A549 (cell line): ENCODE data around the gene PAQR8. TPM values are rescaled to one million over a fixed set of nuclear protein-coding genes. Genes with fewer than 3 reads are reported as not detected.
A peak's percentile ranks its signal among the peaks of the same experiment; 100 is the strongest.

Source experiments
- ATAC-seq, 2 experiments: fragments of 200-7000 bp in 1 of 2; fragments of >200 bp in 1 of 2; cut with Nextera tagmentation in 1 of 2; cut with Tn5 transposase in 1 of 2; 3 replicates each; pipeline versions ENCODE4 v1.8.0 to v1.9.1; 2018 to 2020; ENCODE audit warnings: mild to moderate bottlenecking in 1 of 2, moderate library complexity in 1 of 2
- CTCF ChIA-PET: fragments of 300-600 bp; sonication (Branson Sonifier 250); formaldehyde crosslinking; extraction: SDS; loops from one replicate; lab custom pipeline; 2021; ENCODE audit warnings: antibody characterized with exemption, inconsistent platforms; lab: Yijun Ruan, JAX
- POLR2A ChIA-PET: fragments of 350-600 bp; formaldehyde crosslinking; extraction: SDS; loops from one replicate; lab custom pipeline; 2021; ENCODE audit warnings: antibody characterized with exemption, inconsistent platforms; lab: Yijun Ruan, JAX
- DNase-seq, 2 experiments: peaks; one replicate each; pipeline versions ENCODE4 v3.0.0 to v3.0.0-alpha.2; 2011 to 2016; ENCODE audit warnings: low read depth in 1 of 2, low spot score in 1 of 2
- FAIRE-seq: peaks from 2 replicates; lab custom pipeline; 2011; peaks lifted over from hg19 to GRCh38; lab: Jason Lieb, UNC
- H3K27ac ChIP-seq, 2 experiments: fragments of >200 bp; sonication (Bioruptor Twin); formaldehyde crosslinking; 3 replicates each; pipeline ENCODE4 v1.5.1; 2016 to 2017
- H3K4me1 ChIP-seq: fragments of >200 bp; sonication (Bioruptor Twin); formaldehyde crosslinking; 3 replicates; pipeline ENCODE4 v1.6.1; 2016
- H3K4me2 ChIP-seq: fragments of >200 bp; sonication (Bioruptor Twin); formaldehyde crosslinking; 3 replicates; pipeline ENCODE4 v1.6.1; 2016
- H3K4me3 ChIP-seq: fragments of >200 bp; sonication (Bioruptor Twin); formaldehyde crosslinking; 3 replicates; pipeline ENCODE4 v1.5.1; 2016
- H3K9me3 ChIP-seq: fragments of >200 bp; sonication (Bioruptor Twin); formaldehyde crosslinking; 3 replicates; pipeline ENCODE4 v1.6.1; 2016
- BCL3 ChIP-seq: fragments of >200 bp; sonication (Bioruptor Twin); formaldehyde crosslinking; IDR thresholded peaks from 3 replicates; pipeline ENCODE4 v1.6.1; 2016
- CBX2 ChIP-seq: fragments of 200-600 bp; sonication (generic); IDR thresholded peaks from 2 replicates; pipeline ENCODE4 v1.6.1; 2016; ENCODE audit warnings: low read depth, mild to moderate bottlenecking, borderline replicate concordance
- CBX8 ChIP-seq: fragments of 200-600 bp; sonication (generic); IDR thresholded peaks from 2 replicates; pipeline ENCODE4 v1.6.1; 2016
- CHD2 ChIP-seq: fragments of 150-350 bp; IDR thresholded peaks from 2 replicates; pipeline ENCODE4 v1.6.1; 2014; ENCODE audit warnings: low read length; ENCODE audit not compliant: partially characterized antibody
- CHD4 ChIP-seq: fragments of 200-600 bp; sonication (generic); IDR thresholded peaks from 2 replicates; pipeline ENCODE4 v1.6.1; 2016; ENCODE audit warnings: antibody characterized with exemption, mild to moderate bottlenecking, borderline replicate concordance
- EHF ChIP-seq: fragments of 250-450 bp; sonication (Bioruptor Pico); IDR thresholded peaks from 2 replicates; pipeline ENCODE4 v1.5.0; 2020; ENCODE audit warnings: mild to moderate bottlenecking
- FOSB ChIP-seq: fragments of 250-450 bp; sonication (Bioruptor Pico); IDR thresholded peaks from 2 replicates; pipeline ENCODE4 v1.5.0; 2020; ENCODE audit warnings: mild to moderate bottlenecking, moderate library complexity
- FOSL2 ChIP-seq, 2 experiments: fragments of 450-650 bp in 1 of 2; fragments of >200 bp in 1 of 2; sonication (Bioruptor Twin) in 1 of 2; formaldehyde crosslinking; IDR thresholded peaks; 2 replicates each; pipeline versions ENCODE4 v1.5.0 to v1.6.1; 2016 to 2020; ENCODE audit warnings: mild to moderate bottlenecking in 1 of 2, moderate library complexity in 1 of 2
- GATA3 ChIP-seq: IDR thresholded peaks from 2 replicates; pipeline ENCODE4 v1.6.1; 2012; ENCODE audit warnings: borderline replicate concordance
- HDAC2 ChIP-seq: fragments of 200-600 bp; sonication (generic); IDR thresholded peaks from 2 replicates; pipeline ENCODE4 v1.6.1; 2016
- HOXA7 ChIP-seq: fragments of 250-450 bp; sonication (Bioruptor Pico); IDR thresholded peaks from 2 replicates; pipeline ENCODE4 v1.5.0; 2020; ENCODE audit warnings: mild to moderate bottlenecking, moderate library complexity
- MAFK ChIP-seq: fragments of 450-650 bp; IDR thresholded peaks from 2 replicates; pipeline ENCODE4 v1.6.1; 2014; ENCODE audit not compliant: partially characterized antibody
- MAX ChIP-seq: IDR thresholded peaks from 2 replicates; pipeline ENCODE4 v1.6.1; 2012
- NPAS2 ChIP-seq: fragments of 250-450 bp; sonication (Bioruptor Pico); IDR thresholded peaks from 2 replicates; pipeline ENCODE4 v1.8.0; 2022; ENCODE audit warnings: mild to moderate bottlenecking, moderate library complexity, borderline replicate concordance
- PBX3 ChIP-seq: IDR thresholded peaks from 2 replicates; pipeline ENCODE4 v1.6.1; 2012
- RNF2 ChIP-seq: fragments of 200-600 bp; sonication (generic); IDR thresholded peaks from 2 replicates; pipeline ENCODE4 v1.6.1; 2016; ENCODE audit warnings: low read depth, mild to moderate bottlenecking, antibody characterized with exemption, moderate library complexity, borderline replicate concordance
- SREBF2 ChIP-seq: fragments of 450-650 bp; IDR thresholded peaks from 2 replicates; pipeline ENCODE4 v1.6.1; 2014; ENCODE audit warnings: mild to moderate bottlenecking, moderate library complexity
- TFCP2L1 ChIP-seq: fragments of 250-450 bp; sonication (Bioruptor Pico); IDR thresholded peaks from 2 replicates; pipeline ENCODE4 v1.5.0; 2021; ENCODE audit warnings: mild to moderate bottlenecking
- TP53 ChIP-seq: fragments of 250-450 bp; sonication (Bioruptor Pico); IDR thresholded peaks from 2 replicates; pipeline ENCODE4 v1.5.0; 2021; ENCODE audit warnings: mild to moderate bottlenecking, moderate library complexity
- ZC3H11A ChIP-seq: fragments of 450-650 bp; IDR thresholded peaks from 2 replicates; pipeline ENCODE4 v1.6.1; 2014; ENCODE audit warnings: antibody characterized with exemption, mild to moderate bottlenecking
- ZFP36 ChIP-seq: fragments of 450-650 bp; IDR thresholded peaks from 2 replicates; pipeline ENCODE4 v1.6.1; 2014; ENCODE audit warnings: borderline replicate concordance; ENCODE audit not compliant: partially characterized antibody
- ZNF302 ChIP-seq: fragments of 250-450 bp; sonication (Bioruptor Pico); IDR thresholded peaks from 2 replicates; pipeline ENCODE4 v1.9.0; 2021; ENCODE audit warnings: inconsistent platforms, mild to moderate bottlenecking, moderate library complexity
- WGBS: methylation state at CpG from one replicate; pipeline ENCODE4 v1.1.6; 2017; ENCODE audit errors: missing lambda C conversion rate; 5-methylcytosine and 5-hydroxymethylcytosine counted together
- polyA plus RNA-seq, 4 experiments: library from polyadenylated mRNA; depleted of rRNA in 3 of 4; stranded (reverse); fragments of >200 nt; fragmentation: RNase III in 1 of 4; extraction: RNeasy Plus Mini Kit Qiagen cat#74134 plus additional on column Dnase treatment in 1 of 4; gene quantifications; 2 replicates in 3 of 4; 3 replicates in 1 of 4; pipeline ENCODE4 v1.2.3, GENCODE V29; 2011 to 2017
- TF ChIP-seq, protein P1 (sequence below): fragments of 450-650 bp; IDR thresholded peaks from 2 replicates; pipeline ENCODE4 v1.6.1; 2014; ENCODE audit warnings: antibody characterized with exemption

Gene PAQR8
- polyA plus RNA-seq, 2 of the 4 experiments (the other 2 are of a cell fraction), result 0.80 to 1.2 TPM

GRCh38 chr6:52390361-52390727 lies 28.4 kb downstream of the PAQR8 start:
- no peak for TF ChIP-seq TFCP2L1 (CRISPR knock-in tag)
- TF ChIP-seq SREBF2, result no peak
- no peak for TF ChIP-seq ZFP36
- TF ChIP-seq NPAS2 (CRISPR knock-in tag), result no peak
- TF ChIP-seq GATA3, result no peak
- TF ChIP-seq, protein P1, sequence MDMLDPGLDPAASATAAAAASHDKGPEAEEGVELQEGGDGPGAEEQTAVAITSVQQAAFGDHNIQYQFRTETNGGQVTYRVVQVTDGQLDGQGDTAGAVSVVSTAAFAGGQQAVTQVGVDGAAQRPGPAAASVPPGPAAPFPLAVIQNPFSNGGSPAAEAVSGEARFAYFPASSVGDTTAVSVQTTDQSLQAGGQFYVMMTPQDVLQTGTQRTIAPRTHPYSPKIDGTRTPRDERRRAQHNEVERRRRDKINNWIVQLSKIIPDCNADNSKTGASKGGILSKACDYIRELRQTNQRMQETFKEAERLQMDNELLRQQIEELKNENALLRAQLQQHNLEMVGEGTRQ, result no peak
- TF ChIP-seq FOSL2 (IDR thresholded peaks at IDR 0.05), result no peak
- TF ChIP-seq FOSL2 (CRISPR knock-in tag; IDR thresholded peaks at IDR 0.05), result no peak
- no peak for TF ChIP-seq PBX3
- TF ChIP-seq MAFK, result no peak
- no peak for TF ChIP-seq HOXA7 (CRISPR knock-in tag)
- TF ChIP-seq HDAC2, result no peak
- TF ChIP-seq TP53, result no peak
- TF ChIP-seq ZC3H11A, result no peak
- no peak for TF ChIP-seq CBX2
- no peak for TF ChIP-seq EHF (CRISPR knock-in tag)
- DNase-seq, result no peak
- 6% methylated on average over 4 of the region's 4 CpGs for WGBS
- ChIA-PET POLR2A (no interaction called here), CTCF (interaction anchor here (0.5 to 2.4 kb wide), 4 partner anchors 10 to 757 kb away, joined by 3 to 12 read pairs (median 4); no protein-coding TSS in a partner anchor)
- Histone ChIP-seq H3K4me2 (peak overlapping the region; percentile 65), H3K4me1 (peaks cover 15% of the 10 kb centered on the region; the same call in 2 of the 3 replicates), H3K4me3 (no peak overlapping the region), H3K9me3 (no peaks in the 10 kb centered on the region), H3K27ac (peak overlapping the region in 1 of 2 experiments; percentile 68; a peak in 3 of 6 replicates)
- peak; percentile 54 to 72; a peak in 4 of 6 replicates for ATAC-seq
- FAIRE-seq, result no peak

GRCh38 chr6:52391599-52391998 lies 29.6 kb downstream of the PAQR8 start:
- no peak for FAIRE-seq
- 63% methylated on average over 1 of the region's 1 CpG for whole genome bisulfite sequencing
- ATAC-seq, result no peak

GRCh38 chr6:52392944-52393343 lies 31.0 kb downstream of the PAQR8 start:
- DNase-seq, result no peak
- Histone ChIP-seq H3K4me1 (peaks cover 15% of the 10 kb centered on the region; the same call in 2 of the 3 replicates), H3K4me3 (no peak overlapping the region), H3K4me2 (no peak overlapping the region), H3K27ac (no peak overlapping the region), H3K9me3 (no peaks in the 10 kb centered on the region)
- FAIRE-seq, result no peak
- TF ChIP-seq ZNF302 (CRISPR knock-in tag) (no peak), TP53 (no peak), MAFK (no peak), HOXA7 (CRISPR knock-in tag) (no peak), RNF2 (no peak), CHD4 (no peak), FOSB (no peak), CHD2 (no peak), BCL3 (no peak)
- ChIA-PET POLR2A (no interaction called here), CTCF (interaction anchor here (0.6 to 1.5 kb wide), 4 partner anchors 15 to 108 kb away, joined by 3 to 6 read pairs (median 4); no protein-coding TSS in a partner anchor)
- ATAC-seq, result no peak
- 33% methylated on average over 1 of the region's 1 CpG for WGBS

More at GRCh38 chr6:52391599-52391998, 29.6 kb downstream of the PAQR8 start:
- ChIA-PET CTCF (interaction anchor here (1.0 to 2.4 kb wide), 5 partner anchors 9 to 106 kb away, joined by 3 to 12 read pairs (median 4); no protein-coding TSS in a partner anchor), POLR2A (no interaction called here)
- DNase-seq, result no peak
- TF ChIP-seq CHD2 (no peak), BCL3 (no peak), CBX8 (no peak), MAX (no peak), ZFP36 (no peak)
- H3K4me2 ChIP-seq, result no peak overlapping the region
- no peaks in the 10 kb centered on the region for H3K9me3 ChIP-seq
- H3K4me1 ChIP-seq, result peaks cover 15% of the 10 kb centered on the region; the same call in 2 of the 3 replicates
- H3K27ac ChIP-seq, result no peak overlapping the region
- no peak overlapping the region for H3K4me3 ChIP-seq
